Brain pericyte (primary cell): ENCODE data around the gene RTBDN.
"Not testable (repeated sequence)": the region's sequence is repeated elsewhere in the genome, so short reads cannot be mapped to it uniquely, and the experiment has no call there.

Experiments used
- DNase-seq: peaks from one replicate; pipeline ENCODE4 v3.0.0-alpha.2; 2012; ENCODE audit warnings: low read depth, low spot score

The RTBDN gene

GRCh38 chr19:12858041-12858928 lies 23.9 kb upstream of the RTBDN start:
- no peak for DNase-seq

GRCh38 chr19:12856653-12857052 lies 22.3 kb upstream of the RTBDN start:
- DNase-seq: no peak

GRCh38 chr19:12847159-12848139 lies 13.1 kb upstream of the RTBDN start:
- no peak for DNase-seq

- DNase-seq: not testable (repeated sequence)
Observed at GRCh38 chr19:12846613-12847012, 12.2 kb upstream of the RTBDN start.

DNA sequence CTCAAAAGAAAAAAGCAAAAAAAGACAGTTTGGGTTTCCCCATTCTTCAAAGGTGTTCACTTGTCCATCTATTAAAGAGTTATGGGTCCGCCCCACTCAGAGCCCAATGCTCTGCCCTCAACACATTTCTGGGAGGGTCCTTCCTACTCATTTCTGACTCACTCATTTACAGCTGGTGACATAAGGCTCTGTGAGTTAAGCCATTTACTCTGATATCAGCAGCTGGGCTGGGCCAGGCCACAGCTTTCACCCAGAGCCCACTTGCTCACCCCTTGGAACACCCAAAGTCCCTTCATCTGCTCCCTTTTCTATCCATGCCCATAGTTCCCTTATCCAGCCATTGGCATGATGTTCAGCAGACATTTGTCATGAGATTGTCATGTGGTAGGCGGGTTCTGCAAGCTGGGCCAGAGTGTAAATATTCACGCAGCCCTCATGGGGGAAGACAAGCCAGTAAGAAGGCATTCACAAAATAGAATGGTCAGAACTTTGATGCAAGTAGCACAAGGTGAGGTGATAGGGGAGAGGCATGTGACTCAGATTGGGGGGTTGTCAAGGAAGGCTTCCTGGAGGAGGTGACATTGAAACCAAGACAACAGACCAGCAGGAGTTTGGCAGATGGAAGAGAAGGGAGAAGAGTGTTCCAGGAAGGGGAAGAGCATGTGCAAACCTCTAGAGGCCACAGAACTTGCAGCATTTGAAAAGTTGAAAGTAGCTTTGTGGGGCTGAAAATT lies 9.8 kb upstream of the RTBDN start:
- no peak for DNase-seq

- no peak for DNase-seq
Observed at GRCh38 chr19:12843328-12843727, 8.9 kb upstream of the RTBDN start.

DNA sequence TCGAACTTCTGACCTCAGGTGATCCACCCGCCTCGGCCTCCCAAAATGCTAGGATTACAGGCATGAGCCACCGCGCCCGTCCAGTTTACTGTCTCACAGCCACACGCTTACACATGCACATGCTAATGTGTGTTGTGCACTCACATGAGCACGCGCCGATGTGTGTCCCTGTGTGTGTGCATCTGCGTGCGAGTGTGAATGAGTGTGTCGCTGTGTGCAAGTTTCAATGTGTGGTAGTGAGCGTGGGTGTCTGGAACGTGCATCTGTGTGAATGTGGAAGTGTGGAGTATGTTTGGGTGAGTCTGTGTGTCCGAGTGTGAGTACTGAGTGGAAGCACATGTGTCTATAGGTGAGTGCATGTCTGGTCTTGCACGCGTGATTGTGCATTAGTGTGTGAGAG lies 8.1 kb upstream of the RTBDN start:
- no peak for DNase-seq

DNA sequence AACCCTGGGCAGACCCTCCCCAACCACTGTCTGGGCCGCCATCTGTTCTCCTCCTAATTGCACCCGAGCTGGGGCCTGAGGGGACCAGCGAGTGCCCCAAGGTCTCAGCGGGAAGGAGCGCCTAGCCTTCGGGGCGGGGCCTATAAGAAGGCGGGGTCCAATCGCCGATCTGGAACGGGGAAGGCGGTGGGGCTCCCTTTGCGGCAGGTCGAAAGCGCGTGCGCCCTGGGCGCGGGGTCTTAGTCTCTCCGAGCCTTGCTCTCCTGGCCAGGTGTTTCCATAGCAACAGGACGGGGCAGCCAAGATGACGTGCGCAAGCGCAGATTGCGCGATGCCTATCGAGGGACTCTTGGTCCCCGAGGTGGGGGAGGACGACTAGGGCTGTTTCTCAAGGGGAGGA lies 6.7 kb upstream of the RTBDN start:
- no peak for DNase-seq

DNA sequence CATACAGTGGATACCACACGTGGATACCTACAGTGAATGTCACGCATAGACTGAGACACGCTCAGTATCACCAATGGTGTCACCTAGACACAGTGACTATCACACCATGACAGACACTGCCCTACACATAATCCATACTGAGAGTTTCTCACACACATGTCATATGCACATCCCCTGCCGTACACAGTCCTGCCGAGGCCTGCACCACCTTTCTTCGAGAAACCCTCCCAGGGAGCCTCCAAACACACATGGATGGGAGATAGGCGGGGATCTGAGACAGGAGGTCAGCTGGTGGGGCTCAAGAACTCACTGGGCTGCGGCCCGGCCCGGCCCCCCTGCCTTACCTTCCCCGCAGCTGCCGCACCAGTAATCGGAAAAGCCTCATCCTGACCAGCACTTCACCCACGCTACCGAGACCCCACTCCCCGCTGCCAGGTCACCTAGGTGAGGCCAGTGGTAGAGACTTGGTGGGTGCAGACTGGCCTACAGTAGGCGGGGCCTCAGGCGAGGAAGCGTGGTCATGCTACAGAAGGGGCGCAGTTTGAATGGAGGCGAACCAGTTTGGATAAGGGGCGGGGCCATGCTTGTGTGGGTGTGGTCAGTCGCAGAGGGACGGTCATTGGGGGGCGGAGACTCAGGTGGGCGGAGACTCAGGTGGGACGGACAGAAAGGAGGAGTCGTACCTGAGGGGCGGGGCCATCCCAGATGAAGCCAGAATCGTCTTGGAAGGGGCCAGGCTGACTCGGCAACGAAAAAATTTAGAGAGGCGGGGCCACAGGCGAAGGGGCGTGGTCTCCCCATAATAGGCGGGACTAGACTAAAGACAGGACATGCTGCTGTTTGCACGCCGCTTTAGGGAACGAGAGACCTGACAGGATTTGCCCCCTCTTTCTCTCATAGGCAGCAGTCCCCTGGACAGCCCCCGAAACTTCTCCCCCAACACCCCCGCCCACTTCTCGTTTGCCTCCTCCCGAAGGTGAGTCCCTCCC lies 6.0 kb upstream of the RTBDN start:
- no peak for DNase-seq

GRCh38 chr19:12838886-12839756 lies 4.7 kb upstream of the RTBDN start:
- no peak for DNase-seq

GRCh38 chr19:12838182-12838885 lies 4.0 kb upstream of the RTBDN start, which contains the start of gene MAST1:
Gene MAST1 (plus strand): TSS chr19:12838515. CDS start chr19:12838573, 58 bp downstream.
- no peak for DNase-seq

GRCh38 chr19:12837225-12837624 lies 2.8 kb upstream of the RTBDN start:
- DNase-seq: no peak

GRCh38 chr19:12836529-12836863 lies 2.1 kb upstream of the RTBDN start:
- DNase-seq: no peak

DNA sequence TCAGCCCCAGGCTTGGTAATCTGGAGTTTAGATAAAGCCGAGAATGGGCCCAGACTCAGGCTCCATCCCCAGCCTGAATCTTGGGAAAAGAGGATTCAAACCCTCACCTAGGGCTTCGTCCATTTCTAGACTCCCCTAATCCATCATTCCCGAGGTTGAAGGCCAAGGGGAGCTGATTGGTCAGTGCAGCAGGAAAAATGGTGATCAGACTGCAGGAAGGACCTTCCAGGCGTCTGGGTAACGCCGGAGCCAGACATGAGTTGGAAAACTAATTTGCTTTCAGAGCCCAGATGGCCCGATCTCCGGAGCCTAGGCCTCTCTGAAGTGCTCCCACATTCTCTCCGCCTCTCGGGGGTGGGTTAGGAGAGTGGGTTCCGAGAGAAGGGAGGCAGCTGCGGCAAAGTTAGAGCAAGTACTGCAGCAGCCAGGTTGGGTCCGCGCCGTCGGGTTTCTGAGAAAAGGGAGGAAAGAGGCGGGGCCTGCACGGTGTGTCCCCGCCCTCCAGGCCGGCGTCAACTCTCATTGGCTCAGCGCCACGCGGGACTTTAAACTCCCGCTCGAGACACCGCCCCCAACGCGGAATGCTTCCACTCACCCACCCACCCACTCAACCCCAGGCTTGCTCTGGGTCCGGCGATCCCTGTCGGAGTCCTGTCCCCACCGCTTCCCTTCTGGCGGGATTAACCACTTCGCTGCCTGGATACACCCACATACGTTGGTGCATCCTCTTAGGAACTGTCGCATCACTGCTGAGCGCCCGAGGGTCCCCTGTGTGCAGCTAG lies 788 bp upstream of the RTBDN start:
- no peak for DNase-seq

- DNase-seq: no peak
Observed at GRCh38 chr19:12833738-12834565, 427 bp downstream of the RTBDN start.

GRCh38 chr19:12833418-12833737 lies 1.0 kb downstream of the RTBDN start:
- DNase-seq: no peak

GRCh38 chr19:12828494-12828893 lies 5.9 kb downstream of the RTBDN start:
- no peak for DNase-seq
